GM12878 (cell line): ENCODE measurements around the gene PITPNC1. TPM values are rescaled to one million over a fixed set of nuclear protein-coding genes. Genes with fewer than 3 reads are reported as not detected.
A peak's percentile ranks its signal among the peaks of the same experiment; 100 is the strongest.

Experiments
- ATAC-seq: fragments of 200-7000 bp; cut with Tn5 transposase; 3 replicates; pipeline ENCODE4 v1.9.1; 2020; ENCODE audit warnings: mild to moderate bottlenecking, moderate library complexity
- BruUV-seq: library from RNA; stranded (reverse); fragments of 400-500 nt; replicated peaks from 2 replicates; lab custom pipeline; 2021; lab: Mats Ljungman, UMichigan
- CTCF ChIA-PET: fragments of 300-600 bp; sonication (Branson Sonifier 250); formaldehyde crosslinking; extraction: SDS; loops from one replicate; lab custom pipeline; 2021; ENCODE audit warnings: inconsistent platforms; lab: Yijun Ruan, JAX
- POLR2A ChIA-PET: fragments of 350-600 bp; formaldehyde crosslinking; extraction: SDS; loops from one replicate; lab custom pipeline; 2021; ENCODE audit warnings: inconsistent platforms; lab: Charles Lee
- RAD21 ChIA-PET: fragments of 300-600 bp; sonication (Branson Sonifier 250); formaldehyde crosslinking; loops from one replicate; lab custom pipeline; 2023; ENCODE audit warnings: antibody characterized with exemption; ENCODE audit not compliant: unreplicated experiment; lab: Charles Lee
- SMC1A ChIA-PET: fragments of 300-600 bp; sonication (Branson Sonifier 250); formaldehyde crosslinking; loops from one replicate; lab custom pipeline; 2023; ENCODE audit not compliant: unreplicated experiment, uncharacterized antibody; lab: Charles Lee
- DNase-seq: peaks from one replicate; pipeline ENCODE4 v3.0.0-alpha.2; 2011; ENCODE audit warnings: low read depth, low spot score
- FAIRE-seq: peaks from 3 replicates; lab custom pipeline; 2011; peaks lifted over from hg19 to GRCh38; lab: Jason Lieb, UNC
- H2AFZ ChIP-seq: 2 replicates; pipeline ENCODE4 v1.6.0; 2011; ENCODE audit warnings: low read depth, low read length, control low read depth; ENCODE audit not compliant: control insufficient read depth
- H3K27ac ChIP-seq: 2 replicates; pipeline ENCODE4 v1.5.1; 2011; ENCODE audit warnings: control low read depth; ENCODE audit not compliant: control insufficient read depth, insufficient read depth
- H3K27me3 ChIP-seq, 2 experiments: replicated peaks in 1 of 2; 2 replicates each; pipeline versions ENCODE4 v1.6.0 to v1.6.1; 2011; ENCODE audit warnings: low read length in 1 of 2; ENCODE audit not compliant: control insufficient read depth in 2 of 2, insufficient read depth in 2 of 2
- H3K36me3 ChIP-seq, 2 experiments: 2 replicates each; pipeline ENCODE4 v1.5.1; 2011; ENCODE audit warnings: low read length in 1 of 2; ENCODE audit not compliant: control insufficient read depth in 2 of 2, insufficient read depth in 2 of 2
- H3K4me1 ChIP-seq: 2 replicates; pipeline ENCODE4 v1.6.1; 2011; ENCODE audit warnings: mild to moderate bottlenecking, low read length, moderate library complexity, mixed read lengths; ENCODE audit not compliant: control insufficient read depth, insufficient read depth
- H3K4me2 ChIP-seq: 2 replicates; pipeline ENCODE4 v1.6.0; 2011; ENCODE audit warnings: control low read depth; ENCODE audit not compliant: control insufficient read depth, insufficient read depth
- H3K4me3 ChIP-seq: fragments of 200-600 bp; sonication (generic); 2 replicates; pipeline ENCODE4 v1.5.1; 2016
- H3K79me2 ChIP-seq: 2 replicates; pipeline ENCODE4 v1.6.0; 2011; ENCODE audit warnings: low read length; ENCODE audit not compliant: control insufficient read depth, insufficient read depth
- H3K9ac ChIP-seq: 2 replicates; pipeline ENCODE4 v1.8.0; 2011; ENCODE audit warnings: low read length, control low read depth, mixed read lengths; ENCODE audit not compliant: control insufficient read depth, insufficient read depth
- H3K9me3 ChIP-seq: replicated peaks from 3 replicates; pipeline ENCODE4 v1.5.1; 2011; ENCODE audit warnings: mild to moderate bottlenecking, low read length; ENCODE audit not compliant: control insufficient read depth, insufficient read depth
- H4K20me1 ChIP-seq: 2 replicates; pipeline ENCODE4 v1.6.0; 2011; ENCODE audit not compliant: control insufficient read depth, insufficient read depth
- BMI1 ChIP-seq: fragments of 450-650 bp; IDR thresholded peaks from 2 replicates; pipeline ENCODE4 v1.6.1; 2016; ENCODE audit warnings: mild to moderate bottlenecking, moderate library complexity, borderline replicate concordance
- CEBPB ChIP-seq, 2 experiments: fragments of 150-350 bp in 1 of 2; IDR thresholded peaks; 2 replicates each; pipeline ENCODE4 v1.6.1; 2012 to 2014; ENCODE audit warnings: low read depth in 2 of 2, low read length in 2 of 2, borderline replicate concordance in 1 of 2, inconsistent platforms in 1 of 2
- CTCF ChIP-seq, 3 experiments: IDR thresholded peaks in 2 of 3; conservative IDR thresholded peaks in 1 of 3; 2 replicates each; pipeline ENCODE4 v1.5.1; 2011; ENCODE audit warnings: low read depth in 3 of 3, low read length in 3 of 3, mild to moderate bottlenecking in 3 of 3, control low read depth in 2 of 3, moderate library complexity in 2 of 3, inconsistent platforms in 1 of 3, mixed read lengths in 1 of 3; ENCODE audit not compliant: control insufficient read depth in 2 of 3, insufficient read depth in 1 of 3; ENCODE audit errors: extremely low read depth in 1 of 3
- DPF2 ChIP-seq: fragments of 450-650 bp; IDR thresholded peaks from 2 replicates; pipeline ENCODE4 v1.6.1; 2017; ENCODE audit warnings: mild to moderate bottlenecking
- JUNB ChIP-seq: IDR thresholded peaks from 2 replicates; pipeline ENCODE4 v1.6.1; 2016; ENCODE audit warnings: antibody characterized with exemption, mild to moderate bottlenecking
- MLLT1 ChIP-seq: fragments of 450-650 bp; IDR thresholded peaks from 2 replicates; pipeline ENCODE4 v1.6.1; 2016; ENCODE audit warnings: mild to moderate bottlenecking
- RELB ChIP-seq: fragments of 450-650 bp; IDR thresholded peaks from 2 replicates; pipeline ENCODE4 v1.6.1; 2017; ENCODE audit warnings: low read depth, mild to moderate bottlenecking, moderate library complexity
- SMAD5 ChIP-seq: IDR thresholded peaks from 2 replicates; pipeline ENCODE4 v1.6.1; 2016; ENCODE audit warnings: antibody characterized with exemption, low read depth
- SMARCA5 ChIP-seq: fragments of 450-650 bp; IDR thresholded peaks from 2 replicates; pipeline ENCODE4 v1.6.1; 2017; ENCODE audit warnings: mild to moderate bottlenecking
- WRNIP1 ChIP-seq: IDR thresholded peaks from 2 replicates; pipeline ENCODE4 v1.6.1; 2011; ENCODE audit warnings: low read depth, low read length, improper control_type of control experiment, borderline replicate concordance
- ZBTB33 ChIP-seq: fragments of 450-650 bp; IDR thresholded peaks from 2 replicates; pipeline ENCODE4 v1.6.1; 2017; ENCODE audit warnings: mild to moderate bottlenecking
- WGBS: methylation state at CpG from one replicate; pipeline ENCODE4 v1.1.6; 2016; ENCODE audit warnings: low lambda C conversion rate; ENCODE audit not compliant: insufficient replicate concordance, insufficient coverage; ENCODE audit errors: missing lambda C conversion rate; 5-methylcytosine and 5-hydroxymethylcytosine counted together
- in situ Hi-C: fragments of 300-500 bp; cut with MboI; formaldehyde crosslinking; loops from 9 replicates; pipeline ENCODE4 v1.14.3; 2018; ENCODE audit warnings: mixed read lengths
- intact Hi-C: fragments of 100-400 bp; cut with micrococcal nuclease; formaldehyde crosslinking; loops from one replicate; pipeline ENCODE4 v1.14.2; 2022; ENCODE audit not compliant: unreplicated experiment
- polyA plus RNA-seq, 11 experiments: library from polyadenylated mRNA; depleted of rRNA in 4 of 11; unstranded in 6 of 11; stranded (reverse) in 5 of 11; fragments of >200 nt; fragmentation: Nextera tagmentation in 4 of 11; fragmentation: Illumina TruSeq in 1 of 11; extraction: Ambion mirVana in 4 of 11; extraction: Trizol in 1 of 11; gene quantifications; 1 replicate in 1 of 11; 2 replicates in 10 of 11; pipeline versions ENCODE4 v1.2.1 to v1.2.3, GENCODE V29; 2011 to 2016; ENCODE audit warnings: inconsistent platforms in 2 of 11, missing spikeins in 2 of 11, low read depth in 1 of 11
- total RNA-seq, 4 experiments: library from RNA; depleted of rRNA in 3 of 4; stranded (reverse); fragments of >200 nt in 3 of 4; fragmentation: Illumina TruSeq in 1 of 4; extraction: Trizol in 1 of 4; gene quantifications; 2 replicates each; pipeline versions ENCODE4 v1.2.1 to v1.2.3, GENCODE V29; 2013 to 2021

The PITPNC1 gene
- total and polyA plus RNA-seq, 10 of the 15 experiments (the other 5 are each of a cell fraction or from before 2014, with no cell fraction given) = 12.2 to 62.4 (median 47.3) TPM

GRCh38 chr17:67573987-67574657 lies 197.0 kb downstream of the PITPNC1 start:
- Histone ChIP-seq H3K4me1 (peaks cover 82% of the 10 kb centered on the region), H3K4me2 (peak overlapping the region; percentile 91), H4K20me1 (no peaks in the 10 kb centered on the region), H2AFZ (0 out of 2 replicates have a peak overlapping the region, but pooled peaks have one; percentile 13), H3K9ac (peak overlapping the region; percentile 85), H3K27ac (peak overlapping the region; percentile 88), H3K9me3 (no peaks in the 10 kb centered on the region), H3K36me3 (no peaks in the 10 kb centered on the region; a peak in 1 of 4 replicates), H3K27me3 (no peaks in the 10 kb centered on the region), H3K4me3 (peak overlapping the region; percentile 68), H3K79me2 (peaks cover 42% of the 10 kb centered on the region)
- WGBS = 26% methylated on average over 4 of the region's 4 CpGs
- no peak for DNase-seq
- TSS peak; percentile 78 for BruUV-seq
- ChIA-PET RAD21 (interaction anchor here (0.6 to 7.3 kb wide), 16 partner anchors 11 to 199 kb away, joined by 3 to 80 read pairs (median 5); no protein-coding TSS in a partner anchor), CTCF (interaction anchor here (0.9 to 7.4 kb wide), 14 partner anchors 8 to 199 kb away, joined by 3 to 47 read pairs (median 6); no protein-coding TSS in a partner anchor), POLR2A (interaction anchor here (0.6 to 2.3 kb wide), 9 partner anchors 14 to 609 kb away, joined by 3 to 22 read pairs (median 4); no protein-coding TSS in a partner anchor), SMC1A (interaction anchor here (0.6 to 14.9 kb wide), 16 partner anchors 14 to 199 kb away, joined by 3 to 156 read pairs (median 4); no protein-coding TSS in a partner anchor)
- intact Hi-C loops (loop anchor here (1.0 to 10.0 kb wide), 2 partner anchors 143 to 859 kb away; partner anchors contain the start of gene NOL11), in situ Hi-C loops (loop anchor here (10.0 kb wide), 1 partner anchor 859 kb away; no protein-coding TSS in a partner anchor)
- peak; percentile 13 for ATAC-seq
- FAIRE-seq = no peak
- TF ChIP-seq CEBPB (IDR thresholded peaks at IDR 0.05; ENCODE audit: borderline replicate concordance in 1 of 2, low read depth in 2 of 2, low read length in 2 of 2) (0 out of 4 replicates have a peak, but pooled peaks of 1 of the 2 experiments have one; percentile 23), SMAD5 (peak; percentile 8; the same call in 1 of the 2 replicates), SMARCA5 (peak; percentile 43; the same call in 1 of the 2 replicates), MLLT1 (peak; percentile 32; the same call in 1 of the 2 replicates), DPF2 (0 out of 2 replicates have a peak, but pooled peaks have one; percentile 26), BMI1 (peak; percentile 33; the same call in 1 of the 2 replicates), CTCF (IDR thresholded peaks at IDR 0.05 in 2 of 3, conservative IDR thresholded peaks at IDR 0.05 in 1 of 3; ENCODE audit: control insufficient read depth in 2 of 3, extremely low read depth in 1 of 3, insufficient read depth in 1 of 3, low read depth in 3 of 3, low read length in 3 of 3) (no peak), JUNB (peak; percentile 70; the same call in 1 of the 2 replicates), RELB (no peak), ZBTB33 (no peak), WRNIP1 (peak; percentile 89; the same call in 1 of the 2 replicates)
